Fibroblast of skin of right biceps (primary cell): Measurements from ENCODE around the gene COX19.
A peak's percentile ranks its signal among the peaks of the same experiment; 100 is the strongest.
"Not testable (repeated sequence)": the region's sequence is repeated elsewhere in the genome, so short reads cannot be mapped to it uniquely, and the experiment has no call there.

Experiments used
- DNase-seq: peaks from one replicate; pipeline ENCODE4 v3.0.0-alpha.2; 2013

COX19 gene

DNA sequence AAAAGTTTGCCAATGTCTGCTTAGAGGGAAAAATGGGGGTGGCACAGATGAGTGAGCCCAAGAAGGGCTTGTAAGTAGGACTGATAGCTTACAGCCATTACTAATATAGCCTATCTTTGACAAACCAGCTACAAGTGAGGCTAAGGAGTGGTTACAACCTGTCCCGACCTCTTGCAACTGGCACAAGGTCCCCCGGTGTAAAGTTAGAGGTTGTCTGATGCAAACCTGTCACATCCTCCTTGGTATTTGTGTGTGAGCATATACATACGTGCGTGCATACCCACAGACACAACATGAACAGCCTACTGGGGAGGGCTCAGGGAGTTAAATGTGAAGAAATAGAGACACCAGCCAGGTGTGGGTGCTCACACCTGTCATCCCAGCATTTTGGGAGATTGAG is 35.5 kb downstream of the COX19 start:
- no peak for DNase-seq

DNA sequence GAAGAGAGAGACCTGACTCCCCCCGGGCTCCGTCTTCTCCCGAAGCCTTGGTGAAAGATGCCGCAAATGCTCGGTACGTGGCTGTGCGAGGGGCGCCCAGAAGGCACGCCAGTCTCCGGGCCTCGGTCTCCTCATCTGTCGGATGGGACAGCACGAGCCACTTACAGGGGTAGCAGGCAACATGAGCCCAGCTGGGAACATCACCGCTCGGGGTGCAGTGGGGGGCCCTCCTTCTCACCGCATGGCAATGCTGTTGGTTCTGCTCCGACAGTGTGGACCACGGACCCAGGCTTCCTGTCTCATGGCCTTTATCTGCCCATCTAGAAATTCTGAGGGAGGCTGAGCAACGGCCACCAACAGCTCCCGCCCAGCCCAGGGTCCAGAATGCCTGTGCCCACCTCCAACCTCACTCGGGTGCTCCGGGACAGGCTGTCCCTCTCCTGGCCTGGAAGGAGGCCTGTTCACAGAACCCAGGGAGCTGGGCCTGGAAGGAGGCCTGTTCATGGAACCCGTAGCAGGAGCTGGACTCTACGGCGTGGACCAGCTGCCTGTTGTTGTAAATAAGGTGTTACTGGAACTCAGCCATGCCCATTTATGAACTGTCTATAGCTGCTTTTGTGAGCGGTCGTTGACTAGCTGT is 36.7 kb downstream of the COX19 start:
- no peak for DNase-seq

DNA sequence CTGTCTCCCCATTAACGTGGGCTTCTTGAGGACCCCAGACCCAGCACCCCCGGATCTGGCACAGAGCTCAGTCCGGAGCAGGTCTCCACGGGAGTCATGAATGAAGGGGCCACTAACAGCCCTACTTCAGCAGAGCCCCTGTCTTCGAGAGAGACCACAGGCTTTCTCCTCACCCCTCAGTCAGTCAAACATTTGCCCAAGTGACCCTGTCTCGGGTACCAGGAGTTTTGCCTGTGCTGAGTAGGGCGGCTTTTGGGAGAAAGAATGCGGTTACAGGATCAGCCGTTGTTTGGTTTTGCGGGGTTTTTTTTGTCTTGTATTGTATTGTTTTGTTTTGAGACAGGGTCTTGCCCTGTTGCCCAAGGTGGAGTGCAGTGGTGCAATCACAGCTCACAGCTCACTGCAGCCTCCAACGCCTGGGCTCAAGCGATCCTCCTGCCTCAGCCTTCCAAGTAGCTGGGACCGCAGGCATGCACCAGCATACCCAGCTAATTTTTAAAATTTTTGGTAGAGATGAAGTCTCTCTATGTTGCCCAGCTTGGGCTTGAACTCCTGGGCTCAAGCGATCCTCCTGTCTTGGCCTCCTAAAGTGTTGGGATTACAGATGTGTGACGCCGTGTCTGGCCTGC is 37.4 kb downstream of the COX19 start:
- DNase-seq, result no peak

DNA sequence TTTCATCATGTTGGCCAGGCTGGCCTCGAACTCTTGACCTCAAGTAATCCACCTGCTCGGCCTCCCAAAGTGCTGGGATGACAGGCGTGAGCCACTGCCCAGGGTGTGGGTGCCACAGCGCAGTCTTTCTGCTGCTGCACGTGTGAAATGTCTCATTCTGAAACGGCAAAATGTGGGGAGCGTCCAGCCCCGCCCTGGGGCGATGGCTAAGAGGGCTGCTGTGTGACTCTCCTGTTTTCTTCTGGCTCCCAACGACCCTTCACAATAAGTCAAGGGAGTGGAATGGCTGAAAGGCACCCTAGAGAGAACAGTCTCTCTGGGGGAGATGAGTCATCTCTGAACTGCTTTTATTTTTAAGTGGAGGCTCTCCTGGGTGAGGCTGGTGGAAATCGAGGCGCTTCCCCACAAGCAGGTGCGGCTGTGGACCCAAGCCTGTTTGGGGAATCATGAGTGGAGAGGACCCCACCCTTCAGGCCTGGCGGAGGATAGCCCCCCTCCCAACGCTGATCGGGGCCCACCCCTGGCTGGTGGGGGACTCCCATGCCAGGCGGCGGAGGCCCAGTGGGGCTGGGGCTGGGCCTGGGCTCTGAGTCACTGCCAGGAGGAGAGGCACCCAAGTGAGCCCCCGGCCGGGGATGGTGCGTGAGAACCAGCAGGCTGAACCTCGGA is 38.8 kb downstream of the COX19 start:
- DNase-seq, result peak; percentile 14

DNA sequence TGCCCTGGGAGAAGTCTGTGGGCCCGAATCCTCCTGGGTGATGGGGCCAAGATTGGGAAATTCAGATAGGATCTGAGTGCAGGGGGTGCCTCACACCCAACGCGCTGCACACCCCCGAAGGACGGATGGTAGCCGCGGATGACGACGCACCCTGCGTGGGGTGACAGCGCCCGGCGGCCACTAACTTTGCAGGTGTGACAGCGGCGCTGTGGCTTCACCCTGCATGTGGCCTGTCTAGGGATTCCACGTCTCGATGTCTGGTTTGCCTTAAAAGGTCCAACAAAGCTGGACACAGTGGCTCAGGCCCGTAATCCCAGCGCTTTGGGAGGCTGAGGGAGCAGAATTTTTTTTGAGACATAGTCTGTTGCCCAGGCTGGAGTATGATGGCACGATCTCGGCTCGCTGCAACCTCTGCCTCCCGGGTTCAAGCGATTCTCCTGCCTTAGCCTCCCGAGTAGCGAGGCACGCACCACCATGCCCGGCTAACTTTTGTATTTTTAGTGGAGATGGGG is 39.4 kb downstream of the COX19 start:
- DNase-seq, result no peak

DNA sequence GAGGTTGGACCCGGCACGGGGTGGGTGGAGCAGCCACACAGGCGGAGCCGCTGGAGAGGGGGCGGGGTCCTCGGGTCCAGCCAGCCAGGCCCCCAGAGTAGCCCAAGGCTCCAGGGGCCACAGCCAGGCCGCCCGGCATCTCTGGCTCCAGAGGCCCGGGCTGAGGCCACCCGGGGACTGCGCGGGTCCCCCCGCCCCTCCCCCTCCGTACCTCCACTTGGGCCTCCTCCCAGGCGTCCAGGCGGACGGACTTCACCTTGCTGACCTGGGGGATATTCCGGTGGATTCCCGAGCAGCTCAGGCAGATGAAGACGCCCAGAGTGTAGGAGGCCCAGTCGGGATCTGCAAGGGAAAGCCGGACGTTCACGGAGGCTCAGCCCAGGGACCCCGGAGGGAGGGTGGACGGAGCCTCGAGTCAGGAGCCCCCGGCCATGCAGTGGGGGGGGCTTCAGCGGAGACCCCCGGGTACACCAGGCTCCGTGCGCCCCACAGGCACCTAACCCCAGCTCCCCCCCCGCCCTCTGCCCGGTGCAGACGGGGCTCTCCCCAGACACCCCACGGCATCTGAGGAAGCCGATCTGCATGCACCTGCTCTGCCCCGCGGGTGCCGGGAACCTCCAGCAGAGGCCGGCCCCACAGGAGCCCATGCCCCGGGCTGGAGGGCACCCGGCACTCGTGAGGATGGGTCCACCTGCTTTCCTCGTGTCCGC is 40.0 kb downstream of the COX19 start:
- no peak for DNase-seq

DNA sequence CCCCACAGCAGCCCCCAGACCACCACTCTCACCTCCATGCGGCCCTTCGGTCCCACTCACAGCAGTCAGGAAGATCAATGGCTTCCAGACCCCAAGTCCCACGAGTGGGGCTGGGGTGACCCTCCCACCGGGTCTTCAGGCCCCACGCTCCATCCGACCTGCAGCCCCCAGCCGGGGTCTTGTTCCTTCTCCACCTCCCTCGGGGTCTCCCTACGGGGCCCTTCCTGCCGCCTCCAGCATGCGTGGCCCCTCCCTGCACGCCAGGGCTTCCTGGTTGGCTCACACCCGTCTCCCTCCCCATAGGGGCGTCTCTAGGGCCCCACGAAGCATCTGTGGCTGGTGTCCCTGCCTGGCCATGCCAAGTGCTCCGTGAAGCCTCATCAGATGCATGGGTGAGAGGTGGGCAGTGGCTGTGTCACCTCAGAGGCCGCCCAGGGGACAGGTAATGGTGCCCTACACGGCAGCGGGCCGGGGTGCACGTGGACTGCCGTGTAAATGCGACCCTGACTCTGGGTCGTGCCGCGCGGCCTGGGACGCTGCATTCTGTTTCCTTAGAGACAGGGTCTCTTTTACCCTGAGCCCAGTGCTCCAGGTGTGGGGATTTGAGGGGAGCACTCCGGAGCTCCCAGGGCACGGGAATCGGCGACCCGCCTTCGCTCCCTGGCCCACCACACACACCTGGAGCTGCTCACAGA is 40.7 kb downstream of the COX19 start:
- DNase-seq, result no peak

DNA sequence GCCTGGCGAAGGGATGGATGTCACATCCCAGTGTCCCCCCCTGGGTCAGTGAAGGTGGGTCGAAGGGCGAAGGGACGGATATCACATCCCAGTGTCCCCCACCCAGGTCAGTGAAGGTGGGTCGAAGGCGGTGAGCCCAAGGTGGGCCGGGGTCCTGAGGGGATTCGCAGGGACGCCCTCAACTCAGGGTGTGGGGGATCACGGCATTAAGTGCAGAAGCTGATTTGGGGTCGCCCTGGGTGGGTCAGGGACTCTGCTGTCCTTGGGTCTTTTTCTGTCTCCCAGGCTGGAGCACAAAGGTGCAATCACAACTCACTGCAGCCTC is 42.7 kb downstream of the COX19 start:
- no peak for DNase-seq

DNA sequence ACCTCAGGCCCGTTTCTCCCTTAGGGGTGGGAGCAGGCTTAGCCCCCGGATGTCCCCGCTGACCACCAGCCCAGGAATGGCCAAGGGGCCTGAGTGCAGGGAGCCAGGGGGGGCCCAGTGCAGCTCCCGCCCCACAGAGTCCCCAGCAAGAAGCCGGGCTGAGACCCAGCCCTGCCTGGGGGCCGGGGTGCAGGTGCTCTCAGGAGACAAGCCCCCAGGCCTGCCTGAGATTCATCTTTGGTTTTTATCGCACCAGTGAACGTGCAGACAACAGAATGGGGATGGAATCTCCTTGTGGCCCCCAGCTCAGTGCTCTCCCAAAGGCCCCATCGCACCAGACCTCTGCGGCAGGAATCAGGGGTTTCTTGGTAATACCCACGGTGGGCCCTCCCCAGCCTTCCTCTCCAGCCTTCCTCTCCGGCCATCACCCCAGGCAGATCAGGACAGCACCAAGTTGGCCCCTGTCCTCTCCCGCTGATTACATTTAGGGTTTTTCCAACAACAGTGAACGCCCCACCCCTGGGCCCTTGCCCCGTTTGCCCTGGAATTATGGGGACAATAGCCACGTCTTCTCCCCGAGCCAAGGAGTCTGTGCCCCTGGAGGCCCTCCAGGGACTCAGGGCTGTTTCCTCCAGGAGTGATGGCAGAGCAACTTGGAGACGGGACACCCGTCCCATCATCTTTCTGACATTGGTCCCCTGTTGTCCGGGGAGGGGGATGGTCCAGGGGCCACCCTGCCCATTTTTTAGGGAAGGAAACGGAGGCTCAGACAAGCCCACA is 43.3 kb downstream of the COX19 start:
- no peak for DNase-seq

DNA sequence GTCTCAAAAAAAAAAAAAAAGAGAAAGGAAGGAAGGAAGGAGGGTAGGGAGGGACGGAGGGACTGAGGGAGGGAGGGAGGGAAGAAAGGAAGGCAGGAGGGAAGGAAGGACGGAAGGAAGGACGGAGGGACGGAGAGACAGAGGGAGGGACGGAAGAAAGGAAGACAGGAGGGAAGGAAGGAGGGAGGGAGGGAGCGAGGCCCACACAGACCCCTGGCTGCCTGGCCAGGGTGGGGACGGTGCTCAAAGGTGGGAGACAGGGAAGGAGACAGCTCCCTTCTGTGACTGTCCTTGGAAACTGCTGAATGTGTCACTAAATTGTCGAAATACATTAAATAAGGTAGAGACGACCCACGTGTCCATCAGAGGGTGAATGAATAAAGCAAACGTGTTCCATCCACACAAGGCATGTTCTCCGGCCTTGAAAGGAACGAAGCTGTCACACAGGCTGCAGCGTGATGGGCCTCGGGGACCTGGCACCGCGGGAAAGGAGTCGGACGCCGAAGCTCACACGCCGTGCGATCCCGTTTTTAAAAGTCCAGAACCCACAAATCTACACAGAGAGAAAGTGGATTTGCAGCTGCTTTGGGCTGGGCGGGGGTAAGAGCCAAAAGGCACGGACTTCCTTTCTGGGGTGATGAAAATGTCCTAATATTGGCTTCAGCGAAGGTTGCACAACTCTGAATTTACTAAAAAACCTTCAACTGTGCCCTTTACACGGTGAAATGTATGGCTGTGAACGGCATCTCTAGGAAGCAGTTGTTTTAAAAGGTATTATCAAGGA is 44.2 kb downstream of the COX19 start:
- DNase-seq, result no peak

DNA sequence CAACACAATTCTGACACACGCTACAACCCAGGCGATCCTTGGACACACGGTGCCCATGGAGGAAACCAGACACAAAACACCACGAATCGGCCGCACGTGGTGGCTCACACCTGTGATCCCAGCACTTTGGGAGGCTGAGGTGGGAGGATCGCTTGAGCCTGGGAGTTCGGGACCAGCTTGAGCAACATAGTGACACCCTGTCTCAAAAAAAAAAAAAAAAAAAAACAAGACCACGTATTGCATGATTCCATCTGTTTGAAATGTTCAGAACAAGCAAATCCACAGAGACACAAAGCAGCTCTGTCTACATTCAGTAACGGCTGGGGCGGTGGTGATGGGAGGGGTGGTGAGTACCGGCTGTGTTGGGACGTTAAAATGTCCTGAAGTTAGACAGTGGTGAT is 46.0 kb downstream of the COX19 start:
- DNase-seq, result no peak

DNA sequence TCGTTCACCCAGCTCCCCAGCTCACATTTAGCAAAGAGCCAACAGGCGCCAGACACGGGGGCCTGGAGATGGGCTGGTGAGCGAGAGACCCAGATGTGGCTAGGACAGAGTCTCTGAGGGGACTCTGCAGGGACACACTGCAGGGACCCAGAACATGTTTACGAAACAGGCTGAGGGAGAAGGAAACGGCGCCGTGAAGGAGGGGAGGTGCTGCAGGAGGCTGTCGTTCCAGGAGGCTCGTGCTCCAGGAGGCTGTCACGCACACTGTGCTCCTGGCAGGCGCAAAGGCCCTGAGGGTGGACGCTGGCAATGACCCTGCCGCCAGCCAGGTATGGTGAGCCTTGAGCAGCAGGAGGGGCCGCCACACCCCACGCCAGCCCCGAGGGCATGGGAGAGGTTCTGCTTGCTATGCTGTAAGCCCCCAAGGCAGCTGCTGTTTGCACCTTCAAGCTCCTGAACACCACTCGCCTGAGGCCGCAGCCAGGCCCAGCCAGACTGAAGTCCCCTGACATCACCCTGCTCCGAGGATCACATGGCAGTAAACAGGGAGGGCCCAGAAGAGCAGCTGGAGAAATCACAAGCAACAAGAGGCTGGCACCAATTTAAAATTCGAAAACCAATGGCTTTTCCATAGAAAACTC is 48.2 kb downstream of the COX19 start:
- no peak for DNase-seq

DNA sequence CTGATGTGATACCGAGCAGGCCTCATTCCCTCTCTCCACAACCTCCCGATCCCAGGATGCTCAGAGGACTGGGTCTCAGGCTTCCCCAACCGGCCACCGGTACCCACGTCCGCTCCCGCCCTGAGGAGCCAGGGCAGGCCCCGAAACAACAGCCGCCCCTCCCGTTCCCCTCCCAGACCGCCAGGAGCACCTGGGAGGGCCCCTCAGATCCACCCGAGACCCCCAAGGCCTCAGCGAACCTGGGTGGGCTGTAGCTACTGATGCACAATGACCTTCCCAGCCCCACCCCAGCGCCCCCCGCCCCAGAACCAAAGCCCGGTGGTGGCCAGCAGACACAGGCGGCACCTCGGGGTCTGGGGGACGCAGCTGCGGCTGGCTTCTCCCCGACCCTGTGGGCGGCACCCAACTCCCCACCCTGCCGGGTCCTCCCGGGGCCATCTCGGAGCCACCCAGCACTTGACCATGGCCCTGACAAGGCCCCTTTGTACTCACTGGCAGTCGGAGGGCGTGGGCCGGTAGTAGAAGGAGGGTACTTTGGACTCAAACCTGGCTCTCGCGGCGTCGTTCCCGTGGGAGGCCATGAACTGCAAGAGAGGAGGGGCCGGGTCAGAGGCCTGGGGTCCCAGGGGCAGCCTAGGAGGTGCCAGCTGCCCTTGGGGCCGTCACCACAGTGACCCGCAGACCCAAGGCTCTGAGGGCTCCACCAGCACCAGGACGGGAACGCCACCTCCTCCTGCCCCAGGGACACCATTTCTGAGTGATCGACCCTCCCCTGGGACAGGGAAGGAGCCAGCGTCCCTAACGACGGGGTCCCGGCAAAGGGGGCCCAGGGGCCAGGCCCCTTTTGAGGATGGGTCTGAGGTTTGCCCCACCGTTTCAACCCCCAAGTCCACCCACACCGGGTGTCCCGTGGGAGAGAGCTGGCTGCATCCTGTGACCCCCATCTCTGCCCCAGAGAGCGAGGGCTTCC is 49.0 kb downstream of the COX19 start:
- no peak for DNase-seq

DNA sequence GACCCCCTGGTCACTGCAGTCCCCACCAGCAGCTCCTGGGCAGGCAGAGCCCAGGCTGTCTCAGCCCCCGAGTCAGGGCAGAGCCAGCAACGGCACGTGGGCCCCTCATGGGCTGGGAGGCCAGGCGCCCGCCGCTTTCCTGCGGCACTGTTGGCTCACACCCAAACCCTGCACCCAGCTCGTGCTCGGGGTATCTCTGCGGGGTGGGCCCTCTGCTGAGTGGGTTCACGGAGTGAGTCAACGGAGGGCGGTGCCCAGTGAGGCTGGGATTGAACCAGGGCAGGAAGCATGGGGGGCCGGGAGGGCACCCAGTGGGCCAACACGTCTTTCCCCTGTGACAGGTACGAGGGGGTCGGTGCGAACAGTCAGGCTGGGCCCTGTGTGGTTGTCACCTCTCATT is 49.7 kb downstream of the COX19 start:
- DNase-seq, result no peak

DNA sequence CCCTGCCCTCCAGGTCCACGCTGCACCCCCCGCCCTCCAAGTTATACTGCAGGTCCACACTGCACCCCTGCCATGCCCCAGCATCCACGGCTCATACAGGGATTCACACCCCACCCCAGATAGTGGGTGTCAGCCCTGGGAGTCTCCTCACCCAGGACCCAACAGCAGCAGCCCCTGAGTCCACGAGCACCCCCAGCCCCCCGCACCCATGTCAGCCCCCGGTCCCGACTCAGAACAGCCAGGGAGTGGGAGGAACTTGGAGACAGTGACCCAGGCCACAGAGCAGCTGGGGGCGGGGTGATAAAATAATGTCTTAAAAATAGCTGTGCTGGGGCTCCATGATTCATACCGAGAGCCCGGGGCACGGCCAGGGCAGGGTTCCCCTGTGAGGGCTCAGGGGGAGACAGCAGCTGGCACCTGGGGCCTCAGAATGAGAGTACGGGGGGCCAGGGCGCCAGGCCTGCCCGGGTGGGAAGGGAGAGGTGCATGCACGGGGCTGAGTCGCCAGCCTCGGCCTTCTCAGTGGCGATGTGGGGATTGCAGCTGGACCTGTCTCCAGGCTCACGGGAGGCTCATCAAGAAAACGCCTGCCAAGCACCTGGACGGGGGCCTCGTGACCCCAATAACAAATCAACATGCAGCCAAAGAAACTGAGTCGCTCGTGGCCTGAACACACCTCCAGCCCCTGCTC is 50.7 kb downstream of the COX19 start:
- peak; percentile 24 for DNase-seq

DNA sequence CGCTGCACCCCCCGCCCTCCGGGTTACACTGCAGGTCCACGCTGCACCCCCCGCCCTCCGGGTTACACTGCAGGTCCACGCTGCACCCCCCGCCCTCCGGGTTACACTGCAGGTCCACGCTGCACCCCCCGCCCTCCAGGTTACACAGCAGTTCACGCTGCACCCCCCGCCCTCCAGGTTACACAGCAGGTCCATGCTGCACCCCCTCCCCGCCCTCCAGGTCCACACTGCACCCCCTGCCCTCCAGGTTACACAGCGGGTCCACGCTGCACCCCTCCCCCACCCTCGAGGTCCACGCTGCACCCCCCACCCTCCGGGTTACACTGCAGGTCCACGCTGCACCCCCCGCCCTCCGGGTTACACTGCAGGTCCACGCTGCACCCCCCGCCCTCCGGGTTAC is 51.3 kb downstream of the COX19 start:
- DNase-seq, result not testable (repeated sequence)

DNA sequence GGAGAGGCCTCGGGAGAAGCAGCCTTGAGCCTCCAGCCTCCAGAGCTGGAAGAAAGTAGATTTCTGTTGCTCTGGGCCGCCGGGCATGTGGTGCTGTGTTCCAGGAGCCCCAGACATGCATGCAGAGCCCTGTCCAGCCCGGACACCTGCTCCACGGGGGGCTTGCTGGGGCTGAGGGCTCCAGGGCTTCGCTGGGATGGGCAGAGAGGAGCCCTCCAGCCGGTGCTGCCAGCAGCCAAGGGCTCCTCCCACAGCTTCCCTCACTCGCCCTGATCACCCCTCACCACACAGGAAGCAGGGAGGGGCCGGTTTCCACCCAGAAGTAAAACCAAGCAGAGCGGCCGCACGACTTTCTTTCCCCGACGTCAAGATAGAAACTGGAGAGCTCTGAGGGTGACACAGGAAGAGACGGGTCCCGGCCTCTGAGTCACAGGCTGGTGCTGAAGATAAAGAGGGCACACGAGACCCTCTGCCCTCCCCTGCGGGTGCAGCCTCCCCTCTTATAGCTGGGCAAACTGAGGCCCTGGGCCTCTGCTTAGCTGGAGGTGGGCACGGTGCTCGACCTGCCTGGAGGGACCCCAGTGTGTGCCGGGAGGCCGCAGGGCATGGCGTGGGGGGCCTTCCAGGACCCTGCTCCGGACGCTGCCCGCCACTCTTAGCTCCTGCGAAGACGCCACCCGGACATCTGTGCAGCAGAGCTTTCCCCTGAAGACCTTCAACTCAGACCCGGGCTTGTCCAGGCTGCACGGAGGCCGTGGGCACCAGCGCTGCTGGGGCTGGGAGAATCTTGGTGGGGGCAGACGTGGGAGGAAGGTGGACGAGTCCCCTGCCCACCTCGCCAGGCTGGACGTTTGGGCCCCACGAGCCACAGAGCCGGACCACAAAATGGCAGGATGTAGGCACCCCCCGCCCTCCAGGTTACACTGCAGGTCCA is 52.0 kb downstream of the COX19 start:
- peak; percentile 50 for DNase-seq
